Measurements from ENCODE around the gene PFKFB2.

PFKFB2 gene

DNA sequence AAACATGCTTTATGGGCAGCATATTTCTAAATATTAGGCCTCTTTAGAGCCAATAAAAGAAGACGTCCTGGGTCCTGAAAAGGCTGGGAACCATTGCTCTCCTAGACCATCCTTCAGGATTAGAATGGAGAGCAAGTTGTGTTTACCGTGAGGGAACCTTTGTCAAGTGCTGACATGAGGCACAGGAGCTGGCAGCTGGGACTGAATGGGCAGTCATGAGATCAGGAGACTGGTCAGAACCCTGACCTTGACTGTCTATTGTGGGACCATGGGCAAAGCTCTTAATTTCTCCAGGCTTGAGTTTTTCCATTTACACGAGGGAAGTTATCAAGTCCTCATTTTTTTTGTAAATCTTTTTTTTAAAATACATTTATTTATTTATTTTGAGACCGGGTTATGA, 5.2 kb downstream of the PFKFB2 start:
- Histone ChIP-seq H3K9me3 (ENCODE audit: control insufficient read depth, insufficient read depth, low read depth, low read length) (no peaks in the 10 kb centered on the region), H3K27ac (ENCODE audit: low read depth, low read length) (no peak overlapping the region), H3K36me3 (ENCODE audit: control insufficient read depth, insufficient read depth, low read length) (peaks cover 20% of the 10 kb centered on the region), H3K4me1 (ENCODE audit: control insufficient read depth, insufficient read depth, low read length) (peaks cover 4% of the 10 kb centered on the region; the same call in 1 of the 2 replicates), H3K9ac (ENCODE audit: low read length) (no peak overlapping the region), H3K27me3 (ENCODE audit: control insufficient read depth, insufficient read depth, low read length) (no peaks in the 10 kb centered on the region), H3K4me3 (ENCODE audit: low read depth, low read length) (no peak overlapping the region)

GRCh38 chr1:207058878-207059867, 6.1 kb downstream of the PFKFB2 start:
- no peaks in the 10 kb centered on the region for H3K9me3 ChIP-seq (ENCODE audit: control insufficient read depth, insufficient read depth, low read depth, low read length)
- no peak overlapping the region for H3K4me3 ChIP-seq (ENCODE audit: low read depth, low read length)
- H3K36me3 ChIP-seq (ENCODE audit: control insufficient read depth, insufficient read depth, low read length), result peaks cover 29% of the 10 kb centered on the region
- no peak overlapping the region for H3K27ac ChIP-seq (ENCODE audit: low read depth, low read length)
- peaks cover 4% of the 10 kb centered on the region; the same call in 1 of the 2 replicates for H3K4me1 ChIP-seq (ENCODE audit: control insufficient read depth, insufficient read depth, low read length)
- no peak overlapping the region for H3K9ac ChIP-seq (ENCODE audit: low read length)
- no peaks in the 10 kb centered on the region for H3K27me3 ChIP-seq (ENCODE audit: control insufficient read depth, insufficient read depth, low read length)

DNA sequence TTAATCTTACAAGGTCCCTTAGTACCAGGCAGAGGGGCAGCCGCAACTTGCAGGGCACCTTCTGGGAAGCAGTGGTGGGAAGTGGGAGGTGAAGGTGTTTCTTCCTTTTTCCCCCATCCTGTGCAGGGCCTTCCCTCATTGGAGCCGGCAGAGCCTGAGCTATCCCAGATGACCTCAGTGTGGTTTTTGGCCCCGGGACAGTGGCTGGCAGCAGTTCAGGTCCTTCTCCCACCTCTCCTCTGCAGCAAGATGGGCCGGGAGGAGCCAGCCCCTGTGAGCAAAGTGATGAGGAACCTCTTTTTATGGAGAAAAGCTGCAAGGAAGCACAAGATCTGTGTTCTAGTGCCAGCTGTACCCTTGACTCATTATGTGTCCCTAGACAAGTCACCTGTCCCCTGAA, 6.8 kb downstream of the PFKFB2 start:
- Histone ChIP-seq H3K9ac (ENCODE audit: low read length) (no peak overlapping the region), H3K9me3 (ENCODE audit: control insufficient read depth, insufficient read depth, low read depth, low read length) (no peaks in the 10 kb centered on the region), H3K36me3 (ENCODE audit: control insufficient read depth, insufficient read depth, low read length) (peaks cover 34% of the 10 kb centered on the region), H3K4me1 (ENCODE audit: control insufficient read depth, insufficient read depth, low read length) (peaks cover 4% of the 10 kb centered on the region; the same call in 1 of the 2 replicates), H3K4me3 (ENCODE audit: low read depth, low read length) (no peak overlapping the region), H3K27ac (ENCODE audit: low read depth, low read length) (no peak overlapping the region), H3K27me3 (ENCODE audit: control insufficient read depth, insufficient read depth, low read length) (no peaks in the 10 kb centered on the region)

GRCh38 chr1:207060596-207060995, 7.5 kb downstream of the PFKFB2 start:
- Histone ChIP-seq H3K9me3 (ENCODE audit: control insufficient read depth, insufficient read depth, low read depth, low read length) (no peaks in the 10 kb centered on the region), H3K4me1 (ENCODE audit: control insufficient read depth, insufficient read depth, low read length) (peaks cover 4% of the 10 kb centered on the region; the same call in 1 of the 2 replicates), H3K27me3 (ENCODE audit: control insufficient read depth, insufficient read depth, low read length) (no peaks in the 10 kb centered on the region), H3K9ac (ENCODE audit: low read length) (no peak overlapping the region), H3K4me3 (ENCODE audit: low read depth, low read length) (no peak overlapping the region), H3K27ac (ENCODE audit: low read depth, low read length) (no peak overlapping the region), H3K36me3 (ENCODE audit: control insufficient read depth, insufficient read depth, low read length) (peaks cover 38% of the 10 kb centered on the region)

DNA sequence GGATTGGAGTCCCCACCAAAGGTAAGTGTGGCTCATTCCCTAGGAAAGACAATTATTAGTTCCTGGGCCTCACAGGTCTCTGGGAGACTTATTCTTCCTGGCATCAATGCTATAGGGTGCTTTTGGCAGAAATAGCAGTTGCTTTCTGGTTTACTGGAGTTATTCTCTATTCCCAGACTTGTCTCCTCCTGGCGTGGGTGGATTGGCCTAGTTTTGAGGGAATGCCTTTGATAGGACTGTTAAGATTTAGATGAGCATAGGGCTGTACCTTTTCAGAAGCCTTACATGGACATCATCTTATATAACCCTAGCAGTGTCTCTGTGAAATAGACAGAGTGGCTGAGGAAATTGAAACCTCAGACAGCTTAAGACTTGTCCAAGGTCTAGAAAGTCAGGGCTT, 9.0 kb downstream of the PFKFB2 start:
- peaks cover 4% of the 10 kb centered on the region; the same call in 1 of the 2 replicates for H3K4me1 ChIP-seq (ENCODE audit: control insufficient read depth, insufficient read depth, low read length)
- H3K27ac ChIP-seq (ENCODE audit: low read depth, low read length), result no peak overlapping the region
- H3K36me3 ChIP-seq (ENCODE audit: control insufficient read depth, insufficient read depth, low read length), result peaks cover 44% of the 10 kb centered on the region
- H3K9ac ChIP-seq (ENCODE audit: low read length), result no peak overlapping the region
- H3K4me3 ChIP-seq (ENCODE audit: low read depth, low read length), result no peak overlapping the region
- H3K27me3 ChIP-seq (ENCODE audit: control insufficient read depth, insufficient read depth, low read length), result no peaks in the 10 kb centered on the region
- no peaks in the 10 kb centered on the region for H3K9me3 ChIP-seq (ENCODE audit: control insufficient read depth, insufficient read depth, low read depth, low read length)

DNA sequence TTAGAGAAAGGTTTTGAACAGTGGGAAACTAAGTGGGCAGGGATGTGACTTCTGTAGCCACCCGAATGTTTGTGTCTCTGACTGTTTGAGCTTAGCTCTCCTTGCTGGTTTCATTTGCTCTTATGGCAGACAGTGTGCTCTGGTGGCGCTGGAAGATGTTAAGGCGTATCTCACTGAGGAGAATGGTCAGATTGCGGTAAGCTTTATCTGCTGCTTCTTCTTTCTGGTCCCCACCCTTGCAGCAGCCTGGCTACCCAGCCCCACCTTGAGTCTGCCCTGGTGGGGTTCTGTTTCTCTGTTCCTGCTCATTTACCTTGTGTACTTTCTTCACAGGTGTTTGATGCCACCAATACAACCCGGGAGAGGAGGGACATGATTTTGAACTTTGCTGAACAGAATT, 9.9 kb downstream of the PFKFB2 start:
- Histone ChIP-seq H3K36me3 (ENCODE audit: control insufficient read depth, insufficient read depth, low read length) (peaks cover 54% of the 10 kb centered on the region), H3K9me3 (ENCODE audit: control insufficient read depth, insufficient read depth, low read depth, low read length) (no peaks in the 10 kb centered on the region), H3K4me1 (ENCODE audit: control insufficient read depth, insufficient read depth, low read length) (peaks cover 4% of the 10 kb centered on the region; the same call in 1 of the 2 replicates), H3K9ac (ENCODE audit: low read length) (no peak overlapping the region), H3K27ac (ENCODE audit: low read depth, low read length) (no peak overlapping the region), H3K4me3 (ENCODE audit: low read depth, low read length) (no peak overlapping the region), H3K27me3 (ENCODE audit: control insufficient read depth, insufficient read depth, low read length) (no peaks in the 10 kb centered on the region)

DNA sequence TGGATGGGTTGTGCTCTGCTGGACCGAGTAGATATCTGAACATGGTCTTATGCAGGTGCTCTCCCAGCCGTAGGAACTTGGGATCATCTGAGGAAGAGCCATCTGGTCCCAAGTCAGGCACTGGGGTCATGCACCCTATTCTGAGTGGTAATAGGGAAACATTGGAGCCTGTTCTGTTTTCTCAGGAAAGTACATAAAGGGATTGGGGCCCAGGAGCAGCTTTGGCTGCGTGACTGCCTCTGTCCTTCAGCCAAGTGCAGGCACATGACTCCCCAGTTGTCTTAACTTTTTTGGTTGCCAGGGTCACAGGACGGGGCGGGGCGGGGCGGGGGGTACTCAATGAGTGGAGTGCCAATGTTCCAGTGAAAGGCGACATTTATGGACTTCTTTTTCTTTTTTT, 11.5 kb downstream of the PFKFB2 start:
- H3K27ac ChIP-seq (ENCODE audit: low read depth, low read length), result no peak overlapping the region
- H3K36me3 ChIP-seq (ENCODE audit: control insufficient read depth, insufficient read depth, low read length), result peaks cover 65% of the 10 kb centered on the region
- H3K4me1 ChIP-seq (ENCODE audit: control insufficient read depth, insufficient read depth, low read length), result no peaks in the 10 kb centered on the region
- no peaks in the 10 kb centered on the region for H3K27me3 ChIP-seq (ENCODE audit: control insufficient read depth, insufficient read depth, low read length)
- no peak overlapping the region for H3K4me3 ChIP-seq (ENCODE audit: low read depth, low read length)
- no peak overlapping the region for H3K9ac ChIP-seq (ENCODE audit: low read length)
- H3K9me3 ChIP-seq (ENCODE audit: control insufficient read depth, insufficient read depth, low read depth, low read length), result no peaks in the 10 kb centered on the region

DNA sequence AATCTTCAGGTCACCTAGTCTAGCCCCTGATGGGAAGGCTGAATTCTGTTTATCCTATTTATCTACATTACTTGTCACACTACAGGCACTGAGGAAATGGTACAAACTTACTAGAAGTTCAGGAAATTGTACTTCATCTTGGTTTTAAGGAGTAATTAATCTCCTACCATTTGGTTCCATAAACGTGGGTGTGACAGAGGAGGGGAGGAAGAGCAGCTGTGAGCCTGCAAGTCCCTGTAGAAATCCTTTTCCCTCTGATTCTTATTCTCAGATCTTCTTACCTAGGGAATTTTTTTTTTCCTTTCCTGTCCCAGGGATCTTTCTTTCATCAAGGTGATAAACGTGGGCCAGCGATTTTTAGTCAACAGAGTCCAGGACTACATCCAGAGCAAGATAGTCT, 14.1 kb downstream of the PFKFB2 start:
- Histone ChIP-seq H3K27me3 (ENCODE audit: control insufficient read depth, insufficient read depth, low read length) (no peaks in the 10 kb centered on the region), H3K36me3 (ENCODE audit: control insufficient read depth, insufficient read depth, low read length) (peaks cover 79% of the 10 kb centered on the region), H3K4me1 (ENCODE audit: control insufficient read depth, insufficient read depth, low read length) (no peaks in the 10 kb centered on the region), H3K27ac (ENCODE audit: low read depth, low read length) (no peak overlapping the region), H3K9ac (ENCODE audit: low read length) (no peak overlapping the region), H3K9me3 (ENCODE audit: control insufficient read depth, insufficient read depth, low read depth, low read length) (no peaks in the 10 kb centered on the region), H3K4me3 (ENCODE audit: low read depth, low read length) (no peak overlapping the region)

- no peak overlapping the region for H3K9ac ChIP-seq (ENCODE audit: low read length)
- H3K27ac ChIP-seq (ENCODE audit: low read depth, low read length), result no peak overlapping the region
- H3K27me3 ChIP-seq (ENCODE audit: control insufficient read depth, insufficient read depth, low read length), result no peaks in the 10 kb centered on the region
- no peaks in the 10 kb centered on the region for H3K4me1 ChIP-seq (ENCODE audit: control insufficient read depth, insufficient read depth, low read length)
- no peak overlapping the region for H3K4me3 ChIP-seq (ENCODE audit: low read depth, low read length)
- H3K36me3 ChIP-seq (ENCODE audit: control insufficient read depth, insufficient read depth, low read length), result peaks cover 79% of the 10 kb centered on the region
- H3K9me3 ChIP-seq (ENCODE audit: control insufficient read depth, insufficient read depth, low read depth, low read length), result no peaks in the 10 kb centered on the region
Measured at GRCh38 chr1:207067665-207068064, 14.6 kb downstream of the PFKFB2 start.

GRCh38 chr1:207069061-207069460, 16.0 kb downstream of the PFKFB2 start:
- Histone ChIP-seq H3K36me3 (ENCODE audit: control insufficient read depth, insufficient read depth, low read length) (peaks cover 69% of the 10 kb centered on the region), H3K9ac (ENCODE audit: low read length) (no peak overlapping the region), H3K4me1 (ENCODE audit: control insufficient read depth, insufficient read depth, low read length) (no peaks in the 10 kb centered on the region), H3K4me3 (ENCODE audit: low read depth, low read length) (no peak overlapping the region), H3K9me3 (ENCODE audit: control insufficient read depth, insufficient read depth, low read depth, low read length) (no peaks in the 10 kb centered on the region), H3K27me3 (ENCODE audit: control insufficient read depth, insufficient read depth, low read length) (no peaks in the 10 kb centered on the region), H3K27ac (ENCODE audit: low read depth, low read length) (no peak overlapping the region)

GRCh38 chr1:207069858-207070506, 16.9 kb downstream of the PFKFB2 start:
- Histone ChIP-seq H3K9me3 (ENCODE audit: control insufficient read depth, insufficient read depth, low read depth, low read length) (no peaks in the 10 kb centered on the region), H3K4me3 (ENCODE audit: low read depth, low read length) (no peak overlapping the region), H3K9ac (ENCODE audit: low read length) (no peak overlapping the region), H3K27me3 (ENCODE audit: control insufficient read depth, insufficient read depth, low read length) (no peaks in the 10 kb centered on the region), H3K4me1 (ENCODE audit: control insufficient read depth, insufficient read depth, low read length) (no peaks in the 10 kb centered on the region), H3K36me3 (ENCODE audit: control insufficient read depth, insufficient read depth, low read length) (peaks cover 63% of the 10 kb centered on the region), H3K27ac (ENCODE audit: low read depth, low read length) (no peak overlapping the region)
